HG03558 (cell line): ENCODE results near the gene IGFL3.
"Not testable (repeated sequence)": the region's sequence is repeated elsewhere in the genome, so short reads cannot be mapped to it uniquely, and the experiment has no call there.

ENCODE experiments used
- ATAC-seq: cut with Tn5 transposase; IDR thresholded peaks from one replicate; pipeline ENCODE4 v1.9.1; 2021; ENCODE audit warnings: moderate number of reproducible peaks; ENCODE audit not compliant: unreplicated experiment; ENCODE audit errors: extremely low read depth

The IGFL3 gene

DNA sequence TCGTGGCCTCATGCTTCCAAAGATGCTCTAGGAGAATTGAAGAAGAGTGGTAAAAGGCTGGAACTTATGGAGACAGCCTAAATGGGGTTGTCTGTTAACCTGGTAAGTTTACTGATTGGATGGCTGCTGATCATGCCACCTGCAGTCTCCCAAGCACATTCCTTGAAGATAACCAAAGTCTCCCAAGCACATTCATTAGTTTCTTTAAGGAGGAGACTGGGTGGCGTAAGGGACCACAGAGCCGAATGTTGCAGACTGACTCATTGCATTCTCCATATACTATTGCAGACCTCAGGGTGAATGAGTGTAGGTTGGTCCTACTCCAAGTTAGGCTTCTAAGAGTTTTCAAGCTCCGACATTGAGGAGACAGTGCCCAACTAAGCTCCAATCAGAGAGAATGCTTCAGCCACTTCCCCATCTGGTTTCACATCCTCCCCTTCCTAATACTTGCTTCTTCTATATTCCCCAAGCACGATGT is at the start of gene IGFL3:
IGFL3 (minus strand) TSS at position 51 of the 478 bp plus-strand sequence; CDS start at position 12, 39 bp downstream.
- no peak for ATAC-seq

GRCh38 chr19:46173886-46174480 is 49.5 kb upstream of the IGFL3 start:
- no peak for ATAC-seq

DNA sequence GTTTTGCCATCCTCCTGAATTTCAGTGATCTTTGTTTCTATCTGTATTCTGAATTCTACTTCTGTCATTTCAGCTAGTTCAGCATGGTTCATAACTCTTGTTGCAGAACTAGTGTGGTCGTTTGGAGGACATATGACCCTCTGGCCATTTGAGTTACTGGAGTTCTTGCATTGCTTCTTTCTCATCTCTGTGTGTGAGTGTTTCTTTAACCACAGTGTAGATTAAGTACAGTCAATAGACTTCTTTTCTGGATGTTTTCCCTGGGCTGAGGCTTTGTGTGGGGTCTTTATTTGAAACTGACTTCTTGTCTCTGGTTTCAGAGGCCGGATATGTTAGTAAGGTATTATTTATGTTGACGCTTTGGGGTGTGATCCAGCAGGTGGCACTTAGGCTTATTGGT is 38.2 kb upstream of the IGFL3 start:
- no peak for ATAC-seq

DNA sequence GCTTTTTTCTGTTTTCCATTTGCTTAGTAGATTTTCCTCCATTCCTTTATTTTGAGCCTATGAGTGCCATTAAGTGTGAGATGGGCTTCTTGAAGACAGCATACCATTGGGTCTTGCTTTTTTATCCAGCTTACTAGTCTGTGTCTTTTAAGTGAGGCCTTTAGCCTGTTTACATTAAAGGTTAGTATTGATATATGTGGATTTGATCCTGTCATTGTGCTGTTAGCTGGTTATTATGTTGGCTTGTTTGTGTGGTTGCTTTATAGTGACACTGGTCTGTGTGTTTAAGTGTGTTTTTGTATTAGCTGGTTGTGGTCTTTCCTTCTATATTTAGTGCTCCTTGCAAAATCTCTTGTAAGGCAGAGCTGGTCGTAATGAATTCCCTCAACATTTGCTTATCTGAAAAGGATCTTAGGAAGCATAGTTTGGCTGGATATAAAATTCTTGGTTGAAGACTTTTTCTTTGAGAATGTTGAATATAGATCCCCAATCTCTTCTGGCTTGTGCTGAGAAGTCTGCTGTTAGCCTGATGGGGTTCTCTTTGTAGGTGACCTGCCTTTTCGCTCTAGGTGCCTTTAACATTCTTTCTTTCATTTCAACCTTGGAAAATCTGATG is 37.3 kb upstream of the IGFL3 start:
- ATAC-seq, result not testable (repeated sequence)

DNA sequence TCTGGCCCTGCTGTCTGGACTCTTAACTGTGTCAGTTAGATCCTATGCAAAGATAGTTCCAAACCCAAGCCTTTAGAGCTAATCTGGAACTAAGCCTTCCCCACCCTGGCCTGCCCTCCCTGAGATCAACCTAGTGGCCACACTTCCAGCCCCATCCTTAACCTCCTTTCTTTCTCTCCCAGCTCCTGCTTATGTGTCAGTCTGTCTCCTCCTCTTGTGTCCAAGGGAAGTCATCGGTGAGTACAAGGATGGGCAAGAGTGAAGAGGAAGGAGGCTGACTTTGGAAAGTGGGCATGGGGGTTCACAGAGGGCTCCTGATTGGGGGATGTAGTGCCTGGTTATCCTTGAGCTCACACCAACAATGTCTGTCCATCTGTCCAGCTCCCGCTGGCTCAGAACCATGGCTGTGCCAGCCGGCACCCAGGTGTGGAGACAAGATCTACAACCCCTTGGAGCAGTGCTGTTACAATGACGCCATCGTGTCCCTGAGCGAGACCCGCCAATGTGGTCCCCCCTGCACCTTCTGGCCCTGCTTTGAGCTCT is 35.8 kb upstream of the IGFL3 start:
- no peak for ATAC-seq

GRCh38 chr19:46159418-46160232 is 35.1 kb upstream of the IGFL3 start:
- no peak for ATAC-seq

- ATAC-seq, result no peak
Observed at GRCh38 chr19:46155237-46155636, 30.7 kb upstream of the IGFL3 start.

DNA sequence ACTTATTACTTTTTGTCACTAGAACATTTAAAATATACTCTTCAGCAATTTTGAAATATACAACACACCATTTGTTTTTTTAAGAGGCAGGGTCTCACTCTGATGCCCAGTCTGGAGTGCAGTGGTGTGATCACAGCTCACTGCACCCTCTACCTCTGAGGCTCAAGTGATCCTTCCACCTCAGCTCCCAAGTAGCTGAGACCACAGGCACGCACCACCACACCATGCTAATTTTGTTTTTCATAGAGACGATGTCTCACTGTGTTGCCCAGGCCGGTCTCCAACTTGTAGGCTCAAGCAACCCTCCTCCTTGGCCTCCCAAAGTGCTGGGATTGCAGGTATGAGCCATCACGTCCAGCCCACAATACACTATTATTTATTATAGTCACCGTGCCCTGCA is 26.1 kb upstream of the IGFL3 start:
- no peak for ATAC-seq

- ATAC-seq, result no peak
Observed at GRCh38 chr19:46147791-46148288, 23.4 kb upstream of the IGFL3 start, which contains the start of gene IGFL2. IGFL2 (plus strand) TSS chr19:46148238; CDS start chr19:46148279, 41 bp downstream.

GRCh38 chr19:46147166-46147740 is 22.8 kb upstream of the IGFL3 start:
- ATAC-seq, result no peak

DNA sequence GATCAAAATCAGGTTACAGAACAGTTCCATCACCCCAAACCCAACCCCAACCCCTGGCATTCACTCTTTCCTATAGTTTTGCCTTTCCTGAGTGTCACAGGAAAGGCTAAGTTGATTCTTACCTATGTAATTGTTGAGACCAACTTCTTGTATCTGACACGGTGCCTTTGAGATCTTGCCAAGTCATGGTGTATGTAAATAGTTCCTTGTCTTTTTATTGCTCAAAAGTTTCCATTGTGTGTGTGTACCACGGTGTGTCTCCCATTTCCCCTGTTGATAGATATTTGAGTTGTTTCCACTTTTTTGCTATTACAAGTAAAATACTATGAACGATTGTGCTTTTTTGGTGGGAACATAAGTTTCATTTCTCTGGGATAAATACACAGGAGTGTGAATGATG is 20.3 kb upstream of the IGFL3 start:
- ATAC-seq, result no peak

GRCh38 chr19:46142294-46142693 is 17.8 kb upstream of the IGFL3 start:
- no peak for ATAC-seq

DNA sequence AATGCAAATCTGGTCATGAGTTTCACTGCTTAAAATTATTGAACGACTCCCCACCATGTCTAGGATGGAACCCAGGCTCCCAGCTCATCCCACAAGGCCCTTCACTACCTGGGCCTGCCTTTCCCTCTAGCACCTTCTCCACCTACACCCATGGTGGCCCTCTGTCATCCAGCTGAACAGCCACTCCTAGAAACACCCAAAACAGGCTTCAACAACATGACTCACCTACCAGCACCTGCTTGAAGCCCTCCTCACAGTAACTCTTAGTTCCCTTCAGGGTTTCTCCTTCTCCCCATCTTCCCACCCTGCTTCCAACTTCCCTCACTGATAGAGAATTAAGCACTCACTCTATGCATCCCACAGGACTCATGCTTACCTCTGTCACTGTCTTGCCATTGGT is 16.9 kb upstream of the IGFL3 start:
- no peak for ATAC-seq

DNA sequence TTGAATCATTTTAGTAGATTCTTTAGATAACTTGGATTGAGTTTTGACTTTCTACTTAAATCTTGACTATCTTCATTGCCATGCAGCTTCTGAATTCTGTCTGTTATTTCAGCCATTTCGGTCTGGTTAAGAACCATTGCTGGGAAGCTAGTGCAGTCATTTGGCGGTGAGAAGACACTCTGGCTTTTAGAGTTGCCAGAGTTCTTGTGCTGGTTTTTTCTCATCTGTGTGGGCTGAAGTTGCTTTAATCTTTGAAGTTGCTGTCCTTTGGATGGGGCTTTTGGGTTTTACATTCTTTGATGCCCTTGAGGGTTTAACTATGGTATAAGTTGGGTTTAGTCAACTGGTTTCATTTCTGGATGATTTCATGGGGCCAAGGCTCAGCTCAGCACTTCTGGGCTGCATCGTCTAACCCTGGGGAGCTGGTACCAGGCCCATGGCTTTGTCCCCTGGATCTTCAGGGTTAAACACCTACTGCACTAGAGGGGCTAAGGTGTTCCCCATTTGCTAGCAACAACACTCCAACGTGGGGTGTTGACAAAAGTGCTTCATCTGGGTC is 13.5 kb upstream of the IGFL3 start:
- ATAC-seq, result no peak

DNA sequence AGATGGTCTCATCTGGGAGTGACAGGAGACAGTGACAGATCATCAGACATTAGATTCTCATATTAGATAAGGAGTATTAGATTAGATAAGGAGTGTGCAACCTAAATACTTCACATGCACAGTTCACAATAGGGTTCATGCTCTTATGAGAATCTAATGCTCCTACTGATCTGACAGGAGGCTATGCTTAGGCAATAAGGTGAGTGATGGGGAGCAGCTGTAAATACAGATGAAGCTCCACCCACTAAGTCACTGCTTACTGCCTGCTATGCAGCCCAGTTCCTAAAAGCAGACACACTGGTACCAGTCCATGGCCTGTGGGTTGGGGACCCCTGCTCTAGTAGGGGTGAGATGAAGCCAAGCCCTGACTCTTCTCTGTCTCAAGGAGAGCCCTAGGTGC is 10.0 kb upstream of the IGFL3 start:
- no peak for ATAC-seq

- ATAC-seq, result no peak
Observed at GRCh38 chr19:46133777-46134241, 9.3 kb upstream of the IGFL3 start.

DNA sequence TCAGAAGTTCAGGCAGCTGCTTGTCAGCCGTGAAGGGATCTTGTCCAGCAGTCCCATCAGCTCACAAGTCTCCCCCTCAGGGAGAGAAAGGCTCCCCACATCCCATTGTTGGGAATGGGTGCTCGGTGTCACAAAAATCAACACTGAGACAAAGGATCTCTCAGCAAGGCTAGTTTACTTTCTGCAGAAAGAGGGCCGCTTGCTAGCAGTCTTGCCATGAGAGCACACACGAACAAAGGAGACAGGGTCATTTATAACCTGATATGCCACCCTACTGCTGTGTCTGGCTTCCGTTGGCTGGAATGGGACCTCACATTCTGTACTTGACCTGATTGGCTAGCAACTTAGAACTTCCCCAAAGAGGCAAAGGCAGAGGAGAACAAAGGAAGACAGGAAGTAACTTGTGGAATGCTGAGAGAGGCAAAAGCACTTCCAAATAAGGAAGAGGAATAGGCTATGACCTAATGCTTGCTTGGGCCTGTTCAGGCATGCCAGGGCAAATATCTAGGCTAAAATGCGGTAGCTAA is 8.7 kb upstream of the IGFL3 start:
- no peak for ATAC-seq

- no peak for ATAC-seq
Observed at GRCh38 chr19:46132508-46133100, 8.1 kb upstream of the IGFL3 start.

DNA sequence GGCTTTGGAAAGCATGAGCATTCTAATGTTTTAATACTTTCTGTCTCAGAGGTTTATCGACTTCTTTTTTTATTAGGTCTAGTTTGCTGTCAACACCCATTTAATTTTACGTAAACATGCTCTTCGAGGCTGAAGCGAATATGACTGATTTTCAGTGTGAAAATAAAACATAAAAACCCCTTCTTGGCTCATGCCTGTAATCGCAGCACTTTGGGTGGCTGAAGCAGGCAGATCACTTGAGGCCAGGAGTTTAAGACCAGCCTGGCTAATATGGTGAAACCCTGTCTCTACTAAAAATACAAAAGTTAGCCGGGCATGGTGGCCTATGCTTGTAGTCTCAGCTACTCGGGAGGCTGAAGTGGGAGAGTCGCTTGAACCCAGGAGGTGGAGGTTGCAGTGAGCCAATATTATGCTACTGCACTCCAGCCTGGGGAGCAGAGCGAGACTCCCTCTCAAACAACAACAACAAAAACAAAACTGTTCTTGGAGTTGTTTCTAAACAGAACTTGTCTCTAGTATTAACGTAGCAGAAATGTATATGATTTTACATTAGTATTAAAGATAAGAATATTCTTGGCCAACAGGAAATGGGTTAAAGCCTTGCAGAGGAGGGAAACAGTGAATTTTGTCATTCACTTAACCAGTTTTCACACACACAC is 7.1 kb upstream of the IGFL3 start:
- ATAC-seq, result no peak
